ENCODE data around the gene SNX8.

DNA sequence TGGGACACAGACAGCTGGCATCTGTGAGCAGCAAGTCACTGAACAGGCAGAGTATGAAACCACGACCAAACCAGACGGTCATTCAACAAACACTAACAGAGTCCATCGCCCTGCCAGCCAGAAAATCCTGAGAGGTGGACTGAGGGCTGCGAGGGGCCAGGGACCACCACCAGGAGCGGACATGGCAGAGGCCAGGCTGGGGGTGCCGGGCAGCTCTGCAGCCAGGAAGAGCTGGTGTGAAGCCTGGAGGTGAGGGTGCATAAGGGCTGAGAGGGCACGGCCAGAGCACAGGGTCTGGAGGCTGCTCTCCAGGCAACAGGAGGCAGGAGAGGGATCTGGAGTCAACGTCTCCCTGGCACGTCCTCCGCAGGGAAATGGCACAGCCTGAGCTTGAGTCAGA is 97.0 kb downstream of the SNX8 start:
- TF ChIP-seq, protein P1, sequence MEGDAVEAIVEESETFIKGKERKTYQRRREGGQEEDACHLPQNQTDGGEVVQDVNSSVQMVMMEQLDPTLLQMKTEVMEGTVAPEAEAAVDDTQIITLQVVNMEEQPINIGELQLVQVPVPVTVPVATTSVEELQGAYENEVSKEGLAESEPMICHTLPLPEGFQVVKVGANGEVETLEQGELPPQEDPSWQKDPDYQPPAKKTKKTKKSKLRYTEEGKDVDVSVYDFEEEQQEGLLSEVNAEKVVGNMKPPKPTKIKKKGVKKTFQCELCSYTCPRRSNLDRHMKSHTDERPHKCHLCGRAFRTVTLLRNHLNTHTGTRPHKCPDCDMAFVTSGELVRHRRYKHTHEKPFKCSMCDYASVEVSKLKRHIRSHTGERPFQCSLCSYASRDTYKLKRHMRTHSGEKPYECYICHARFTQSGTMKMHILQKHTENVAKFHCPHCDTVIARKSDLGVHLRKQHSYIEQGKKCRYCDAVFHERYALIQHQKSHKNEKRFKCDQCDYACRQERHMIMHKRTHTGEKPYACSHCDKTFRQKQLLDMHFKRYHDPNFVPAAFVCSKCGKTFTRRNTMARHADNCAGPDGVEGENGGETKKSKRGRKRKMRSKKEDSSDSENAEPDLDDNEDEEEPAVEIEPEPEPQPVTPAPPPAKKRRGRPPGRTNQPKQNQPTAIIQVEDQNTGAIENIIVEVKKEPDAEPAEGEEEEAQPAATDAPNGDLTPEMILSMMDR (conservative IDR thresholded peaks at IDR 0.05; ENCODE audit: low read length) = no peak
- no peak for TF ChIP-seq EZH2phosphoT487 (IDR thresholded peaks at IDR 0.05; ENCODE audit: borderline replicate concordance, low read depth, low read length)

All from OCI-LY7 (cell line).